Fibroblast of mammary gland (primary cell): ENCODE measurements around the gene FOXO6.
A peak's percentile ranks its signal among the peaks of the same experiment; 100 is the strongest.

Experiments
- DNase-seq: peaks from one replicate; pipeline ENCODE4 v3.0.0-alpha.2; 2010; ENCODE audit warnings: low read depth
- H3K4me3 ChIP-seq: 2 replicates; pipeline ENCODE4 v1.5.1; 2011; ENCODE audit warnings: low read depth, mild to moderate bottlenecking, low read length, moderate library complexity; ENCODE audit not compliant: control insufficient read depth
- CTCF ChIP-seq: conservative IDR thresholded peaks from 2 replicates; pipeline ENCODE4 v1.5.1; 2011; ENCODE audit warnings: low read depth, low read length, inconsistent platforms; ENCODE audit not compliant: control insufficient read depth, insufficient read depth

The FOXO6 gene

DNA sequence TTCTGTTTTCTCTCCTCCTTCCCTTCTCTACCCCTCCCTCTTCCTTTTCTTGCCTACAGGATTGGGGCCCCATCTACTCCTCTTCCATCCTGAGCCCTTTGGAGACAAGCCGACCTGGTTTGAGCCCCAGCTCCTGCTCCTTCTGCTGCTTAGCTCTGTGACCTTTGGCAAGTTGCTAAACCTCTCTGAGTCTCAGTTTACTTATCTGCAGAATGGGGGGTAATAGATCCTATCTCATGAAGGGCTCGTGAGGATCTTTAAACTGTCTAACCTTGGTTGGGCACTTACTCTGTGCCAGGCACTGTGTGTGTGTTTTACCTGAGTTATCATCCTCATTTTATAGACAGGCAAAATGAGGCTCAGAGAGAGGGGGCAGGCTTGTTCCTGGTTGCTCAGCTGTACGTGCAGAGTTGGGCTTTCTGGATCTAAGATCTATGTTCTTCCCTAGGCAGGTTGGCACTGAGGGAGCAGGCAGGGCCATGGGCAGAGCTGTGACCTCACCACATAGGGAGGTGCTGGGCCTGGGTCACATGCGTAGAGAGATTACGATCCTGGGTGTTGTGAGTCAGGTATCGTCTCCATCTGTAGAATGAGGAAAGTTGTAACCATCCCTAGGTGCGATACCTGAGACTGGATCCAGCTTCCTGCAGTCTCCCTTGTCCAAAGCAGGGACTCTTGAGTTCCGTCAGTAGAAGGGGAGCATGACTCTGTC lies 58.5 kb downstream of the FOXO6 start:
- H3K4me3 ChIP-seq: no peak overlapping the region
- no peak for TF ChIP-seq CTCF
- no peak for DNase-seq

GRCh38 chr1:41420351-41420750 lies 59.1 kb downstream of the FOXO6 start:
- TF ChIP-seq CTCF: no peak
- no peak for DNase-seq
- H3K4me3 ChIP-seq: no peak overlapping the region

DNA sequence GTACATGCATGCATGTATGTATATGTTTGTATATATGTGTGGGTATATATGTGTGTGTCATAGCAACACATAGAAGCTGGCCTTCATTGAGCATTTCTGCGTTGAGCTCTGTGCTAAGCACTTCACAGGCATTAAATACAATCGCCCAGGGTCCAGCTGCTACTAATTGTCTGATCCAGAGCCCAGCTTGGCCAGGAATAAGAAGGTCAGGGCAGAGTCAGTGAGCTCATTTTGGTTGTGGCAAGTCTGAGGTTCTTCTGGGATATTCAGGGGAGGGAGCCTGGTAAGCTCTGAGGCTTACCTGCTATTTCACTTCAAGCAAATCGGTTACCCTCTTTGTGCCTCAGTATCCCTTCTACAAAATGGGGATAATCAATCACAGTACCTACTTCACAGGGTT lies 59.6 kb downstream of the FOXO6 start:
- no peak overlapping the region for H3K4me3 ChIP-seq
- DNase-seq: peak; percentile 39
- TF ChIP-seq CTCF: no peak

- DNase-seq: no peak
- no peak overlapping the region for H3K4me3 ChIP-seq
- no peak for TF ChIP-seq CTCF
Observed at GRCh38 chr1:41422306-41422705, 61.1 kb downstream of the FOXO6 start.

DNA sequence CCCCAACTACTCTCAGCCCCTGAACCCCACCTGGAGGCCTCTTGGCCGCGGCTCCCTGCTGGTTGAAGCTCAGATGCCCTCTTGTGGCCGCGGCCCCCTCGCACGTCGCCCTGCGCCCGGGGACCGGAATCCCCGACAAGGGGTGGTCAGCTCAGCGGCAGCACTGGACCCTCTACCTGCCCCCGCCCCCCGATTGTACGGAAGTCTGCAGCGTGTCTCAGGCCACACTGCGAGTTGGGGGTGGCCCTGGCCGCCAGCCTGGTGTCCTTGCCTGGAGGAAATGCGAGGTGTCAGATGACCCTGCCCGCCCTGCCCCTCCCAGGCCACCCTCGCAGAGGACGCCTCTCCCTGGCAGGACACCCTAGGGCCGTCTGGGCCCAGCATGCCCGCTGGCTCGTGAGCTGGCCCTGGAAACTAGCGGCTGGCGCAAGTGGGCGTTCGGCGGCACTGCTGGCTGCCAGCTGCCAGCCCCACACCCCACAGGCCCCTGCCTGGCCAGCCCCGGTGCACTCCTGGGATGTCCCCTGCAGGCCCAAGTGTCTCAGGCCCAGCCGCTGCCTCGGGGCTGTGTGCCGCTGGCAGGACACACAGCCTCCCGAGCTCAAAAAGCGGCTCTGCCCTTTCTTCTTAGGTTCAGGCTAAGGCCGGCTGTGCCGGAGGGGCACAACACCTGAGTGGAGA lies 62.4 kb downstream of the FOXO6 start:
- no peak for TF ChIP-seq CTCF
- DNase-seq: no peak
- H3K4me3 ChIP-seq: no peak overlapping the region

DNA sequence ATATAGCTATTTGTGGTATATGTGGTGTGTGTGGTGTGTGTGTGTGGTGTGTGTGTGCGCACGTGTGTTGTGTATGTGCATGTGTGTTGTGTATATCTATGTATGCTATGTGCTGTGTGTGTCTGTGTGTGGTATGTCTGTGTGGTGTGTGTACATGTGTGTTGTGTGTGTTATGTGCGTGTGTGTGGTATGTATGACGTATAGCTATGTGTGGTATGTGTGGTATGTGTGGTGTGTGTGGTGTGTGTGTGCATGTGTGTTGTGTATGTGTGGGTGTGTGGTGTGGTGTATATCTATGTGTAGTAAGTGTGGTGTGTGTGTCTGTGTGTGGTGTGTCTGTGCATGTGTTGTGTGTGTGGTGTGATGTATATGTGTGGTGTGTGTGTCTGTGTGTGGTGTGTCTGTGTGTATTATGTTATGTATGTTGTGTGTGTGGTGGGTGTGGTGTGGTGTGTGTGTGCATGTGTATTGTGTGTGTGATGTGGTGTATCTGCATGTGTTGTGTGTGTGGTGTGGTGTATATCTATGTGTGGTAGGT lies 63.4 kb downstream of the FOXO6 start:
- no peak overlapping the region for H3K4me3 ChIP-seq
- no peak for TF ChIP-seq CTCF
- DNase-seq: no peak

- no peak for DNase-seq
- no peak for TF ChIP-seq CTCF
- no peak overlapping the region for H3K4me3 ChIP-seq
Observed at GRCh38 chr1:41425369-41425768, 64.1 kb downstream of the FOXO6 start.
